ENCODE results near the gene KAT6B. TPM values are rescaled to one million over a fixed set of nuclear protein-coding genes. Genes with fewer than 3 reads are reported as not detected.
A peak's percentile ranks its signal among the peaks of the same experiment; 100 is the strongest.

Gene KAT6B
- total RNA-seq, 1 donor: 26.3 TPM

- no peak overlapping the region for H3K4me3 ChIP-seq (ENCODE audit: low read depth, low read length)
- no peak for TF ChIP-seq CTCF (IDR thresholded peaks at IDR 0.05; ENCODE audit: insufficient read depth, low read depth, low read length)
- DNase-seq (ENCODE audit: low read depth): no peak
Measured at GRCh38 chr10:74926791-74927585, 100.6 kb downstream of the KAT6B start.

DNA sequence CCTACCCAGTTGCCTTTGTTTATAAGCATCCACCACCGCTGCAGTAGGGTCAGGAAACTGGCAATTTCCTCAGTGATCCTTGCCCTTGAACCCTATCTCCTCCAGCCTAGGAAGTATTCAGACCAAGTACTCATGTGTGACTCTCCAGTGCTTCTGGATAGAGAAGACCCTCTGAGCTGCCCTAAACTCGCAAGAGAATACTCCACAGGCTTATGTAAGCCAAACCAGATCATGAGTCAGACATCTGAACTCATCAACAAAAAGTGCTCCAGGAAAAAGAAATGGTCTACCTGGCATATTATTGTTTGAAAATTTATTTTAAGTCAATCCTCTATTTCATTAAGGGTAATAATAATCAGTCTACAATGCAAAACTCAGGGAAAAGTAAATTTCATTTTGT, 101.3 kb downstream of the KAT6B start:
- TF ChIP-seq CTCF (IDR thresholded peaks at IDR 0.05; ENCODE audit: insufficient read depth, low read depth, low read length): no peak
- DNase-seq (ENCODE audit: low read depth): no peak

GRCh38 chr10:74928742-74929191, 102.4 kb downstream of the KAT6B start:
- peak overlapping the region; percentile 6 for H3K4me3 ChIP-seq (ENCODE audit: low read depth, low read length)
- TF ChIP-seq CTCF (IDR thresholded peaks at IDR 0.05; ENCODE audit: insufficient read depth, low read depth, low read length): no peak
- peak; percentile 59 for DNase-seq (ENCODE audit: low read depth)

More for the DNA sequence above, 101.3 kb downstream of the KAT6B start:
- no peak overlapping the region for H3K4me3 ChIP-seq (ENCODE audit: low read depth, low read length)

DNA sequence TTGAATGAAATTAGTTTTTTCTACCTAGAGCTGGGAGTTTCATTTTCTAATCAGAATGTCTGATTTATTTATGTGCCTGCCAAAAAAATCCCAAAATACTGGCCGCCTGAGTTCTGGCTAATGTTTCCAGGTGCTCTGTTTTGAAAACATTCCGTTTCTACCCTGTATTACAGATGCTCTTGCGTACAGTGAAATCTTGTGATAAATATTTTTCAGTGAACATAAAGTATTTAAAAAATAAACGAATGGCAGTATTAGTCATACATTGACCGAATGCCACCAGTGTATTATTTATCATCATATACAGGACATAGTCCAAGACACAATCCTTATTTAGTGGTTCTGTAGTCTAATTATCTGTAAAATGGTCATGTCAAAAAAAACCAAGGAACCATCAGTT, 102.8 kb downstream of the KAT6B start:
- H3K4me3 ChIP-seq (ENCODE audit: low read depth, low read length): no peak overlapping the region
- DNase-seq (ENCODE audit: low read depth): no peak
- TF ChIP-seq CTCF (IDR thresholded peaks at IDR 0.05; ENCODE audit: insufficient read depth, low read depth, low read length): no peak

- no peak overlapping the region for H3K4me3 ChIP-seq (ENCODE audit: low read depth, low read length)
- TF ChIP-seq CTCF (IDR thresholded peaks at IDR 0.05; ENCODE audit: insufficient read depth, low read depth, low read length): no peak
- DNase-seq (ENCODE audit: low read depth): no peak
Measured at GRCh38 chr10:74930965-74931364, 104.6 kb downstream of the KAT6B start.

- no peak for DNase-seq (ENCODE audit: low read depth)
- no peak for TF ChIP-seq CTCF (IDR thresholded peaks at IDR 0.05; ENCODE audit: insufficient read depth, low read depth, low read length)
Measured at GRCh38 chr10:74932648-74933047, 106.2 kb downstream of the KAT6B start.

More at GRCh38 chr10:74932648-74933047, 106.2 kb downstream of the KAT6B start:
- no peak overlapping the region for H3K4me3 ChIP-seq (ENCODE audit: low read depth, low read length)
